H9 (cell line): ENCODE data around the gene TCERG1L. TPM values are rescaled to one million over a fixed set of nuclear protein-coding genes. Genes with fewer than 3 reads are reported as not detected.

Source experiments
- DNase-seq: peaks from one replicate; pipeline ENCODE4 v3.0.0-alpha.2; 2017
- H2AFZ ChIP-seq: one replicate; pipeline ENCODE4 v1.6.1; 2013; ENCODE audit warnings: mild to moderate bottlenecking, low read length, control low read depth, moderate library complexity
- H2AK5ac ChIP-seq: 2 replicates; pipeline ENCODE4 v1.6.1; 2013; ENCODE audit warnings: low read length, control low read depth, mixed read lengths; ENCODE audit not compliant: insufficient read length
- H2BK120ac ChIP-seq: one replicate; pipeline ENCODE4 v1.6.1; 2013; ENCODE audit warnings: low read depth, mild to moderate bottlenecking, low read length, control low read depth, inconsistent platforms; ENCODE audit not compliant: poor library complexity, severe bottlenecking
- H2BK12ac ChIP-seq: 2 replicates; pipeline ENCODE4 v1.6.1; 2013; ENCODE audit warnings: low read length, control low read depth, mixed read lengths, low read depth; ENCODE audit not compliant: insufficient read length
- H2BK15ac ChIP-seq: 2 replicates; pipeline ENCODE4 v1.6.1; 2013; ENCODE audit warnings: low read depth, low read length, control low read depth
- H2BK20ac ChIP-seq: one replicate; pipeline ENCODE4 v1.6.1; 2013; ENCODE audit warnings: low read depth, mild to moderate bottlenecking, low read length, control low read depth, inconsistent platforms; ENCODE audit not compliant: poor library complexity, severe bottlenecking
- H2BK5ac ChIP-seq: 2 replicates; pipeline ENCODE4 v1.6.1; 2013; ENCODE audit warnings: low read length, control low read depth, mixed read lengths; ENCODE audit not compliant: insufficient read length
- H3K14ac ChIP-seq: 2 replicates; pipeline ENCODE4 v1.6.1; 2013; ENCODE audit warnings: low read length, control low read depth; ENCODE audit not compliant: insufficient read depth
- H3K18ac ChIP-seq: 2 replicates; pipeline ENCODE4 v1.6.1; 2013; ENCODE audit warnings: low read depth, mild to moderate bottlenecking, mixed read lengths, low read length, control low read depth; ENCODE audit not compliant: insufficient read length
- H3K23ac ChIP-seq: 2 replicates; pipeline ENCODE4 v1.6.1; 2013; ENCODE audit warnings: low read length, control low read depth, mixed read lengths, low read depth; ENCODE audit not compliant: insufficient read length
- H3K23me2 ChIP-seq: 2 replicates; pipeline ENCODE4 v1.6.1; 2013; ENCODE audit warnings: low read depth, mild to moderate bottlenecking, mixed read lengths, low read length, control low read depth; ENCODE audit not compliant: insufficient read length, poor library complexity, severe bottlenecking
- H3K27ac ChIP-seq: 2 replicates; pipeline ENCODE4 v1.5.1; 2013; ENCODE audit warnings: low read length, control low read depth, mixed read lengths, low read depth; ENCODE audit not compliant: insufficient read length
- H3K27me3 ChIP-seq: 2 replicates; pipeline ENCODE4 v1.6.1; 2013; ENCODE audit warnings: low read length, control low read depth, inconsistent platforms; ENCODE audit not compliant: insufficient read depth
- H3K4ac ChIP-seq: 2 replicates; pipeline ENCODE4 v1.6.1; 2013; ENCODE audit warnings: low read depth, mild to moderate bottlenecking, control low read depth, inconsistent platforms, low read length, moderate library complexity
- H3K4me1 ChIP-seq: 2 replicates; pipeline ENCODE4 v1.6.1; 2013; ENCODE audit warnings: low read length, control low read depth, inconsistent platforms; ENCODE audit not compliant: insufficient read depth
- H3K4me2 ChIP-seq: 2 replicates; pipeline ENCODE4 v1.6.1; 2013; ENCODE audit warnings: low read length, control low read depth, mixed read lengths; ENCODE audit not compliant: insufficient read length, insufficient read depth
- H3K56ac ChIP-seq: 2 replicates; pipeline ENCODE4 v1.6.1; 2013; ENCODE audit warnings: low read depth, mild to moderate bottlenecking, mixed read lengths, low read length, control low read depth; ENCODE audit not compliant: insufficient read length
- H3K79me1 ChIP-seq: 2 replicates; pipeline ENCODE4 v1.6.1; 2013; ENCODE audit warnings: low read depth, mild to moderate bottlenecking, moderate library complexity, low read length, control low read depth, inconsistent platforms; ENCODE audit not compliant: insufficient read depth, poor library complexity, severe bottlenecking
- H3K79me2 ChIP-seq: 2 replicates; pipeline ENCODE4 v1.6.1; 2013; ENCODE audit warnings: low read length, control low read depth, inconsistent platforms; ENCODE audit not compliant: insufficient read depth
- H3K9ac ChIP-seq: 2 replicates; pipeline ENCODE4 v1.6.1; 2013; ENCODE audit warnings: low read length, control low read depth, mixed read lengths; ENCODE audit not compliant: insufficient read length; ENCODE audit errors: extremely low read depth
- H3K9me3 ChIP-seq: one replicate; pipeline ENCODE4 v1.6.1; 2013; ENCODE audit warnings: low read depth, low read length, inconsistent platforms; ENCODE audit not compliant: control insufficient read depth
- H3T11ph ChIP-seq: one replicate; pipeline ENCODE4 v1.6.1; 2013; ENCODE audit warnings: mild to moderate bottlenecking, low read length, control low read depth, inconsistent platforms
- H4K20me1 ChIP-seq: one replicate; pipeline ENCODE4 v1.6.1; 2013; ENCODE audit not compliant: control insufficient read depth, insufficient read length, insufficient read depth
- H4K5ac ChIP-seq: 2 replicates; pipeline ENCODE4 v1.6.1; 2013; ENCODE audit warnings: low read depth, mild to moderate bottlenecking, mixed read lengths, low read length, control low read depth; ENCODE audit not compliant: insufficient read length
- H4K8ac ChIP-seq: replicated peaks from 2 replicates; pipeline ENCODE4 v1.6.1; 2013; ENCODE audit warnings: low read length, control low read depth, mixed read lengths, low read depth; ENCODE audit not compliant: insufficient read length
- H4K91ac ChIP-seq: 2 replicates; pipeline ENCODE4 v1.6.1; 2013; ENCODE audit warnings: low read depth, mild to moderate bottlenecking, moderate library complexity, mixed read lengths, low read length, control low read depth; ENCODE audit not compliant: insufficient read length
- H3K27ac Mint-ChIP-seq, 3 experiments: 2 replicates in 2 of 3; 3 replicates in 1 of 3; pipeline ENCODE4 v1.8.0; 2020 to 2021; ENCODE audit warnings: mixed read lengths in 3 of 3, mild to moderate bottlenecking in 1 of 3, moderate library complexity in 1 of 3
- H3K27me3 Mint-ChIP-seq: 2 replicates; pipeline ENCODE4 v1.8.0; 2021; ENCODE audit warnings: low read depth, mild to moderate bottlenecking, moderate library complexity, mixed read lengths
- H3K36me3 Mint-ChIP-seq, 3 experiments: 2 replicates in 2 of 3; 3 replicates in 1 of 3; pipeline ENCODE4 v1.8.0; 2020 to 2021; ENCODE audit warnings: low read depth in 3 of 3, mixed read lengths in 3 of 3; ENCODE audit not compliant: insufficient read depth in 1 of 3
- H3K4me1 Mint-ChIP-seq, 2 experiments: 2 replicates each; pipeline ENCODE4 v1.8.0; 2020; ENCODE audit warnings: mixed read lengths in 2 of 2
- H3K4me3 Mint-ChIP-seq, 2 experiments: 2 replicates in 1 of 2; 3 replicates in 1 of 2; pipeline ENCODE4 v1.8.0; 2020 to 2021; ENCODE audit warnings: mild to moderate bottlenecking in 2 of 2, mixed read lengths in 2 of 2, moderate library complexity in 1 of 2
- H3K9me3 Mint-ChIP-seq, 2 experiments: 2 replicates in 1 of 2; 3 replicates in 1 of 2; pipeline ENCODE4 v1.8.0; 2020; ENCODE audit warnings: mild to moderate bottlenecking in 2 of 2, mixed read lengths in 2 of 2, moderate library complexity in 1 of 2
- CTCF ChIP-seq: fragments of 200-600 bp; sonication (generic); conservative IDR thresholded peaks from 3 replicates; pipeline ENCODE4 v1.8.0; 2021; ENCODE audit warnings: antibody characterized with exemption, mild to moderate bottlenecking
- WGBS: extraction: QIAGEN DNeasy Blood & Tissue Kit; methylation state at CpG from one replicate; pipeline ENCODE4 v1.1.7; 2013; ENCODE audit warnings: missing lambda C conversion rate, low lambda C conversion rate, mixed read lengths; ENCODE audit not compliant: insufficient read length; ENCODE audit errors: extremely low coverage; 5-methylcytosine and 5-hydroxymethylcytosine counted together
- total RNA-seq: library from RNA; stranded (reverse); gene quantifications from 2 replicates; pipeline ENCODE4 v1.2.1, GENCODE V29; 2021

TCERG1L gene
- total RNA-seq, 1 experiment from 2014 or later = 3.3 TPM

- H3K9me3 ChIP-seq = no peaks in the 10 kb centered on the region
Measured at GRCh38 chr10:131092876-131093275, 218.6 kb downstream of the TCERG1L start.

More at GRCh38 chr10:131092876-131093275, 218.6 kb downstream of the TCERG1L start:
- H3K18ac ChIP-seq = no peak overlapping the region
- no peak overlapping the region for H3K9ac ChIP-seq
- no peaks in the 10 kb centered on the region for H3K23me2 ChIP-seq
- H3K27me3 Mint-ChIP-seq = peaks cover 2% of the 10 kb centered on the region; the same call in 1 of the 2 replicates
- no peak overlapping the region for H2BK5ac ChIP-seq
- no peak overlapping the region for H2BK15ac ChIP-seq
- H3K27ac Mint-ChIP-seq = no peak overlapping the region
- WGBS = no CpG with 5 or more reads among the region's 21 CpGs
- TF ChIP-seq CTCF = no peak
- H3K9me3 Mint-ChIP-seq = peaks cover 0 to 2% of the 10 kb centered on the region in 2 experiments; a peak in 2 of 5 replicates
- no peak overlapping the region for H3K27ac ChIP-seq
- H2AFZ ChIP-seq = no peak overlapping the region
- peaks cover 27% of the 10 kb centered on the region in 2 experiments for H3K4me1 Mint-ChIP-seq
- no peak overlapping the region for H3K4me3 Mint-ChIP-seq
- no peaks in the 10 kb centered on the region for H4K20me1 ChIP-seq
- H3K36me3 Mint-ChIP-seq = no peaks in the 10 kb centered on the region
- no peaks in the 10 kb centered on the region for H3K27me3 ChIP-seq
- H3K4ac ChIP-seq = no peak overlapping the region
- no peaks in the 10 kb centered on the region for H3K79me1 ChIP-seq
- no peak overlapping the region for H2BK20ac ChIP-seq
- H3K56ac ChIP-seq = no peak overlapping the region
- no peak overlapping the region for H3K14ac ChIP-seq
- no peak overlapping the region for H3T11ph ChIP-seq
- no peak overlapping the region for H3K4me2 ChIP-seq
- no peak overlapping the region for H4K5ac ChIP-seq
- no peak overlapping the region for H3K23ac ChIP-seq
- H4K8ac ChIP-seq = no peak overlapping the region
- peaks cover 7% of the 10 kb centered on the region; the same call in 1 of the 2 replicates for H3K4me1 ChIP-seq
- H2BK120ac ChIP-seq = no peak overlapping the region
- no peak overlapping the region for H4K91ac ChIP-seq
- DNase-seq = no peak
- H2BK12ac ChIP-seq = no peak overlapping the region
- H3K79me2 ChIP-seq = no peaks in the 10 kb centered on the region
- H2AK5ac ChIP-seq = no peak overlapping the region
